GM12878 (cell line): Measurements from ENCODE around the gene GATA2. TPM values are rescaled to one million over a fixed set of nuclear protein-coding genes. Genes with fewer than 3 reads are reported as not detected.

Experiments used
- ATAC-seq: fragments of 200-7000 bp; cut with Tn5 transposase; 3 replicates; pipeline ENCODE4 v1.9.1; 2020; ENCODE audit warnings: mild to moderate bottlenecking, moderate library complexity
- BruUV-seq: library from RNA; stranded (reverse); fragments of 400-500 nt; replicated peaks from 2 replicates; lab custom pipeline; 2021; lab: Mats Ljungman, UMichigan
- CTCF ChIA-PET: fragments of 300-600 bp; sonication (Branson Sonifier 250); formaldehyde crosslinking; extraction: SDS; loops from one replicate; lab custom pipeline; 2021; ENCODE audit warnings: inconsistent platforms; lab: Yijun Ruan, JAX
- POLR2A ChIA-PET: fragments of 350-600 bp; formaldehyde crosslinking; extraction: SDS; loops from one replicate; lab custom pipeline; 2021; ENCODE audit warnings: inconsistent platforms; lab: Charles Lee
- RAD21 ChIA-PET: fragments of 300-600 bp; sonication (Branson Sonifier 250); formaldehyde crosslinking; loops from one replicate; lab custom pipeline; 2023; ENCODE audit warnings: antibody characterized with exemption; ENCODE audit not compliant: unreplicated experiment; lab: Charles Lee
- SMC1A ChIA-PET: fragments of 300-600 bp; sonication (Branson Sonifier 250); formaldehyde crosslinking; loops from one replicate; lab custom pipeline; 2023; ENCODE audit not compliant: unreplicated experiment, uncharacterized antibody; lab: Charles Lee
- DNase-seq: peaks from one replicate; pipeline ENCODE4 v3.0.0-alpha.2; 2011; ENCODE audit warnings: low read depth, low spot score
- FAIRE-seq: peaks from 3 replicates; lab custom pipeline; 2011; peaks lifted over from hg19 to GRCh38; lab: Jason Lieb, UNC
- H2AFZ ChIP-seq: 2 replicates; pipeline ENCODE4 v1.6.0; 2011; ENCODE audit warnings: low read depth, low read length, control low read depth; ENCODE audit not compliant: control insufficient read depth
- H3K27ac ChIP-seq: 2 replicates; pipeline ENCODE4 v1.5.1; 2011; ENCODE audit warnings: control low read depth; ENCODE audit not compliant: control insufficient read depth, insufficient read depth
- H3K27me3 ChIP-seq, 2 experiments: replicated peaks in 1 of 2; 2 replicates each; pipeline versions ENCODE4 v1.6.0 to v1.6.1; 2011; ENCODE audit warnings: low read length in 1 of 2; ENCODE audit not compliant: control insufficient read depth in 2 of 2, insufficient read depth in 2 of 2
- H3K36me3 ChIP-seq, 2 experiments: 2 replicates each; pipeline ENCODE4 v1.5.1; 2011; ENCODE audit warnings: low read length in 1 of 2; ENCODE audit not compliant: control insufficient read depth in 2 of 2, insufficient read depth in 2 of 2
- H3K4me1 ChIP-seq: 2 replicates; pipeline ENCODE4 v1.6.1; 2011; ENCODE audit warnings: mild to moderate bottlenecking, low read length, moderate library complexity, mixed read lengths; ENCODE audit not compliant: control insufficient read depth, insufficient read depth
- H3K4me2 ChIP-seq: 2 replicates; pipeline ENCODE4 v1.6.0; 2011; ENCODE audit warnings: control low read depth; ENCODE audit not compliant: control insufficient read depth, insufficient read depth
- H3K4me3 ChIP-seq: fragments of 200-600 bp; sonication (generic); 2 replicates; pipeline ENCODE4 v1.5.1; 2016
- H3K79me2 ChIP-seq: 2 replicates; pipeline ENCODE4 v1.6.0; 2011; ENCODE audit warnings: low read length; ENCODE audit not compliant: control insufficient read depth, insufficient read depth
- H3K9ac ChIP-seq: 2 replicates; pipeline ENCODE4 v1.8.0; 2011; ENCODE audit warnings: low read length, control low read depth, mixed read lengths; ENCODE audit not compliant: control insufficient read depth, insufficient read depth
- H3K9me3 ChIP-seq: replicated peaks from 3 replicates; pipeline ENCODE4 v1.5.1; 2011; ENCODE audit warnings: mild to moderate bottlenecking, low read length; ENCODE audit not compliant: control insufficient read depth, insufficient read depth
- H4K20me1 ChIP-seq: 2 replicates; pipeline ENCODE4 v1.6.0; 2011; ENCODE audit not compliant: control insufficient read depth, insufficient read depth
- CEBPZ ChIP-seq: fragments of 150-350 bp; IDR thresholded peaks from 2 replicates; pipeline ENCODE4 v1.6.1; 2016; ENCODE audit warnings: low read depth, low read length
- CHD2 ChIP-seq: IDR thresholded peaks from 2 replicates; pipeline ENCODE4 v1.6.1; 2011; ENCODE audit warnings: low read depth, low read length, improper control_type of control experiment, borderline replicate concordance
- HDAC6 ChIP-seq: fragments of 200-600 bp; sonication (generic); IDR thresholded peaks from one replicate; pipeline ENCODE4 v1.8.0; 2017; ENCODE audit warnings: antibody characterized with exemption; ENCODE audit not compliant: unreplicated experiment
- IRF5 ChIP-seq: fragments of 450-650 bp; IDR thresholded peaks from 2 replicates; pipeline ENCODE4 v1.6.1; 2017; ENCODE audit warnings: borderline replicate concordance
- RUNX3 ChIP-seq: IDR thresholded peaks from 2 replicates; pipeline ENCODE4 v1.6.1; 2012; ENCODE audit warnings: low read length, inconsistent platforms
- SKIL ChIP-seq: fragments of 450-650 bp; IDR thresholded peaks from 2 replicates; pipeline ENCODE4 v1.6.1; 2017; ENCODE audit warnings: mild to moderate bottlenecking, low read depth, inconsistent platforms; ENCODE audit not compliant: poor library complexity, severe bottlenecking
- SP1 ChIP-seq: IDR thresholded peaks from one replicate; pipeline ENCODE4 v1.6.1; 2011; ENCODE audit warnings: low read depth, low read length
- STAT1 ChIP-seq: fragments of 450-650 bp; conservative IDR thresholded peaks from 2 replicates; pipeline ENCODE4 v1.6.1; 2014; ENCODE audit warnings: antibody characterized with exemption, mild to moderate bottlenecking
- YY1 ChIP-seq: IDR thresholded peaks from 2 replicates; pipeline ENCODE4 v1.6.1; 2011; ENCODE audit warnings: low read depth, mild to moderate bottlenecking, low read length
- ZBTB4 ChIP-seq: fragments of 450-650 bp; formaldehyde crosslinking; IDR thresholded peaks from 2 replicates; pipeline ENCODE4 v1.4.0; 2022; ENCODE audit warnings: mild to moderate bottlenecking, moderate library complexity
- WGBS: methylation state at CpG from one replicate; pipeline ENCODE4 v1.1.6; 2016; ENCODE audit warnings: low lambda C conversion rate; ENCODE audit not compliant: insufficient replicate concordance, insufficient coverage; ENCODE audit errors: missing lambda C conversion rate; 5-methylcytosine and 5-hydroxymethylcytosine counted together
- in situ Hi-C: fragments of 300-500 bp; cut with MboI; formaldehyde crosslinking; loops from 9 replicates; pipeline ENCODE4 v1.14.3; 2018; ENCODE audit warnings: mixed read lengths
- intact Hi-C: fragments of 100-400 bp; cut with micrococcal nuclease; formaldehyde crosslinking; loops from one replicate; pipeline ENCODE4 v1.14.2; 2022; ENCODE audit not compliant: unreplicated experiment
- polyA plus RNA-seq, 11 experiments: library from polyadenylated mRNA; depleted of rRNA in 4 of 11; unstranded in 6 of 11; stranded (reverse) in 5 of 11; fragments of >200 nt; fragmentation: Nextera tagmentation in 4 of 11; fragmentation: Illumina TruSeq in 1 of 11; extraction: Ambion mirVana in 4 of 11; extraction: Trizol in 1 of 11; gene quantifications; 1 replicate in 1 of 11; 2 replicates in 10 of 11; pipeline versions ENCODE4 v1.2.1 to v1.2.3, GENCODE V29; 2011 to 2016; ENCODE audit warnings: inconsistent platforms in 2 of 11, missing spikeins in 2 of 11, low read depth in 1 of 11
- total RNA-seq, 4 experiments: library from RNA; depleted of rRNA in 3 of 4; stranded (reverse); fragments of >200 nt in 3 of 4; fragmentation: Illumina TruSeq in 1 of 4; extraction: Trizol in 1 of 4; gene quantifications; 2 replicates each; pipeline versions ENCODE4 v1.2.1 to v1.2.3, GENCODE V29; 2013 to 2021

The GATA2 gene
- total and polyA plus RNA-seq, 10 of the 15 experiments (the other 5 are each of a cell fraction or from before 2014, with no cell fraction given), result 0.56 TPM; not detected in 9

- ChIA-PET SMC1A (no interaction called here), POLR2A (no interaction called here), CTCF (no interaction called here), RAD21 (no interaction called here)
- Histone ChIP-seq H3K4me3 (no peak overlapping the region), H3K9me3 (no peaks in the 10 kb centered on the region), H3K9ac (no peak overlapping the region), H3K36me3 (no peaks in the 10 kb centered on the region), H2AFZ (no peak overlapping the region), H4K20me1 (no peaks in the 10 kb centered on the region), H3K4me1 (no peaks in the 10 kb centered on the region; the same call in 1 of the 2 replicates), H3K27me3 (peaks cover 0 to 3% of the 10 kb centered on the region in 2 experiments; a peak in 3 of 4 replicates), H3K4me2 (no peak overlapping the region), H3K79me2 (no peaks in the 10 kb centered on the region), H3K27ac (no peak overlapping the region)
- FAIRE-seq (no peak), ATAC-seq (no peak), DNase-seq (no peak)
- intact Hi-C loops (no loop called here), in situ Hi-C loops (no loop called here)
- WGBS, result 54% methylated on average over 13 of the region's 13 CpGs
- BruUV-seq, result no TSS peak
- no peak for TF ChIP-seq RUNX3
- no peak for TF ChIP-seq CHD2
- TF ChIP-seq CEBPZ, result no peak
- no peak for TF ChIP-seq SKIL
- TF ChIP-seq YY1, result no peak
- no peak for TF ChIP-seq IRF5
- TF ChIP-seq HDAC6, result no peak
- no peak for TF ChIP-seq STAT1
- no peak for TF ChIP-seq ZBTB4 (CRISPR knock-in tag)
- no peak for TF ChIP-seq SP1
Measured at GRCh38 chr3:128472449-128473179, 20.4 kb downstream of the GATA2 start.
